Suprapubic skin (tissue), 3 donors: ENCODE results near the gene PINK1.

Experiments
- EP300 ChIP-seq: sonication (generic); formaldehyde crosslinking; IDR thresholded peaks from one replicate; pipeline ENCODE4 v1.6.1; 2017; ENCODE audit warnings: antibody characterized with exemption
- POLR2A ChIP-seq, 2 donors: fragments of 450-650 bp; IDR thresholded peaks; one replicate each; pipeline ENCODE4 v1.6.1; 2017; ENCODE audit warnings: antibody characterized with exemption in 2 of 2, mild to moderate bottlenecking in 2 of 2, moderate library complexity in 2 of 2
- TF ChIP-seq, protein P1 (sequence below), 2 donors: fragments of 200-600 bp in 1 of 2; fragments of 450-650 bp in 1 of 2; sonication (generic) in 1 of 2; IDR thresholded peaks; one replicate each; pipeline ENCODE4 v1.5.1; 2016 to 2019; ENCODE audit warnings: antibody characterized with exemption in 2 of 2, mild to moderate bottlenecking in 1 of 2, moderate library complexity in 1 of 2

DNA sequence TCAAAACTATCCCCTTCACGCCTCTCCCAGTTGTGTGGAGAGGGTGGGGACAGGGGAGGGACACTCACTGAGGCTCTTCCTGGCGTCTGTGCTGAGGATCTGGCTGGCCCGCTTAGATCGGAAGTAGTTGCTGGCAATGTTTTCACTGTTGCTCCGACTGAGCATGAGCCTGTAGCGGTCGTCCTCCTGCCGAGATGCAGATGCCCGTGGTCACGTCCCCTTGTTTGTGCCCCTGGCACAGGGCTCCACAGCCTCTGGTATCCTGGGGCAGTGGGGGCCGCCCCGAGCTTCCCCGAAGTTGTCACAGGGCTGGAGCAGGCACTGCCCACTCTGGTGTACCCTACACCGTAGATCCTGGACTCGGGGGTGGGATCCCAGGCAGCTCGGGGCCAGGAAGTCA, 32.9 kb downstream of the PINK1 start:
- TF ChIP-seq, protein P1, sequence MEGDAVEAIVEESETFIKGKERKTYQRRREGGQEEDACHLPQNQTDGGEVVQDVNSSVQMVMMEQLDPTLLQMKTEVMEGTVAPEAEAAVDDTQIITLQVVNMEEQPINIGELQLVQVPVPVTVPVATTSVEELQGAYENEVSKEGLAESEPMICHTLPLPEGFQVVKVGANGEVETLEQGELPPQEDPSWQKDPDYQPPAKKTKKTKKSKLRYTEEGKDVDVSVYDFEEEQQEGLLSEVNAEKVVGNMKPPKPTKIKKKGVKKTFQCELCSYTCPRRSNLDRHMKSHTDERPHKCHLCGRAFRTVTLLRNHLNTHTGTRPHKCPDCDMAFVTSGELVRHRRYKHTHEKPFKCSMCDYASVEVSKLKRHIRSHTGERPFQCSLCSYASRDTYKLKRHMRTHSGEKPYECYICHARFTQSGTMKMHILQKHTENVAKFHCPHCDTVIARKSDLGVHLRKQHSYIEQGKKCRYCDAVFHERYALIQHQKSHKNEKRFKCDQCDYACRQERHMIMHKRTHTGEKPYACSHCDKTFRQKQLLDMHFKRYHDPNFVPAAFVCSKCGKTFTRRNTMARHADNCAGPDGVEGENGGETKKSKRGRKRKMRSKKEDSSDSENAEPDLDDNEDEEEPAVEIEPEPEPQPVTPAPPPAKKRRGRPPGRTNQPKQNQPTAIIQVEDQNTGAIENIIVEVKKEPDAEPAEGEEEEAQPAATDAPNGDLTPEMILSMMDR (IDR thresholded peaks at IDR 0.05), result no peak
- TF ChIP-seq EP300 (no peak), POLR2A (IDR thresholded peaks at IDR 0.05) (no peak)
